Measurements from ENCODE around the gene KRT8.

KRT8 gene

DNA sequence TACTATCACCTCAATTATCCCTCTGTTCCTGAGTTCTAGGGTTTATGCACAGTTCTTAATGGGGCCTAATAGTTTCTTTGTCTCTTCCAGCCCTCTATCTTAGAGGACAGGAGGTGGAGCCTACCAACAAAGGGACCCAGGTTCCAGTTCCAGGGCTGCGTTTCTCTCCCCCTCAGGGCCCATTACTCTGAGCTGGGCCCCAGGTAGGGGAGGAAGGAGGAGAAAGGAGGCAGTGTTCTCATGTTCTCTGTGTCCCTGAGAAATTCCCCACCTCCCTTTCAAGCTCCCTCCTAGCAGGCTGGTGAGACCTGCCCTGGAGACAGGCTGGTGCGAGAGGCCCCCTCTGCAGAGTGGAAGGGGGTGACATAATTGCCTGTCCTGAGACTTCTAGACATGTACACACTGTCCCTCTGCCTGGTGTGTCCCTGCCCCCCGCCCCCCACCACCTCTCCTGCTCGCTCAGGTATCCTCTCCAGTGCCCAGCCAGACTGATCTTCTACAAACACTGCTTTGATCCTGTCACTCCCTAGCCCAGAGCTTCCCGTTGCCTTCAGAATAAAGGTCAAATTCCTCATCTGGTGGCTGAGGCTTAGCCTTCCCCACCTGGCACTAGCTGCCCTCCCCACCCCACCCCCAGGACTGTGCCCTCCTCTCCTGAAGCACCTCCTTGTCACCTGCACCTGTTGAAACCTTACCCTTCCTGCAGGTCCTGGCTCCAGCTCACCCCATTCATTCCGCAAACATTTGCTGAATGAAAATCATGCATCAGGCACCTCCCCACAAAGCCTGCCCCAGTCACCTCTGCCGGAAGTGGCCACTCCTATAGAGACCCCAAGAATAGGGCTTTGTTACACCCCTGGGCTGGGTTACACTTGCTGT, 21.1 kb upstream of the KRT8 start:
- no peak for DNase-seq (ENCODE audit: low read depth)

DNA sequence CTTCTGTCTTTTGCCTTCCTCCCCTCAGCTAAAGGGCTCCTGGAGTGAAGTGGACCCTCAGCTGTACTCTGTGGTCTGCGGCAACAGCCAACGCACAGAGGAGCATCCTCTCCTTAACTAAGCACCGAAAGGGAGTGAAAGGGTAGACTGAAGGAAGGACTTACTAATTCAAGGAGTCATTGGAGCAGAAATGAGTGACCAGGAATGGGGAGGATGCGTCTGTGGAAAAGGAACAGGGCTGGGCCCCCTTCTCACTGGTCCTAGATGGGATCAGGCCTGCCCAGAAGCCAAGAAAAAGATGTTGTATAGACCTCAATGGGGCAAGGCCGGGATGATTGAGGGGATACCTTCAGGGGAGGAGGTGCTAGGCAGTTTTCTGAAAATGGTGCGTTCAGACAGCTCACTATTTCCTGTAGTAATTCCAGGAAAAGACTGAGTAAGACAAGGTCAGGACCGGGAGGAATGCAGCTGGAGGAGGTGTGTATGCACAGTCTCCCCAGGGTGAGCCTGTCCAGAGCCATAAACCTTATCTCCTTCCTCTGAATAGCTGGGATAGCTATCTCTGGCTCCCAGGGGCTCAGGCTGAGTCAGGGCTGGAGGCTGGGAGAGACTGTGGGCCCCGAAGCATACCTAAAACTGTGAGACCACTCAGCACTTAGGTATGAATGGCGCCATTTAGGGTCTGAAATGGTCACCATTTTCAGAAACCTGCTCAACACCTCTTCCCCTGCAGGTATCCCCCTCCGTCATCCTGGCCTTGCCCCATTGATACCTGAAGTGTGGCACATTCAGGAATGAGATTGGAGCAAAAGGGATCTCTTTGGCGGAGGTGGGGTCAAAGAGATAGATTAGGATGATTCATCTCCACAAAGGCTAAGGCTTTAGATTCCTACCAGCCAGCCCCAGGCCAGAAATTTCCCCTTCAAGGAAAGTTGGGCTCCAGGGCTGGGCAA, 20.2 kb upstream of the KRT8 start:
- DNase-seq (ENCODE audit: low read depth), result peak; percentile 62

DNA sequence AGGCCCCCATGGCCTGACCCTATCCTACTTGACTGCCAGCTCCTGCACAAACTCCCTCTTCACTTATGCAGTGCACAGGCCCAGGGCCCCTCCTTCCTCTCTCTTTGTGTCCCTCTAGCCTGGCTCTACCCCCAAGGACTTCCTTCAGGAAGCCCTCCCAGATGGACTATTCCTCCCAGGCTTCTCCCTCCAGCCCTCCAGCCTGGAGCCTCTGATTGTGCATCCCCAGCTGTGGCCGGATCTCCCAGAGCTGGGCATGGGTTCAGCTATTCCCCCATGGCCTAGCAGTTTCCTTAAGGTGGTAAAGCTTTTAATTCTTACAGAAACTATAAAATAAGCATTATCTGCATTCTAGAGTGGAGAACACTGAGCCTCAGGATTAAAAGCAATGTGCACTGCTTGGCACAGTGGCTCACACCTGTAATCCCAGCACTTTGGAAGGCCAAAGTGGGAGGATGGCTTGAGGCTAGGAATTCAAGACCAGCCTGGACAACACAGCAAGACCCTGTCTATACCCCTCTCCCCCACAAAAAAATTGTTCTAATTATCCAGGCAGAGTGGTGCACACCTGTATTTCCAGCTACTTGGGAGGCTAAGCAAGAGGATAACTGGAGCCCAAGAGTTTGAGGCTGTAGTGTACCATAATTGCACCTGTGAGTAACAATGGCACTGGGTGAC, 16.8 kb upstream of the KRT8 start:
- DNase-seq (ENCODE audit: low read depth), result no peak

GRCh38 chr12:52920937-52921336, 16.1 kb upstream of the KRT8 start:
- DNase-seq (ENCODE audit: low read depth), result peak; percentile 37

DNA sequence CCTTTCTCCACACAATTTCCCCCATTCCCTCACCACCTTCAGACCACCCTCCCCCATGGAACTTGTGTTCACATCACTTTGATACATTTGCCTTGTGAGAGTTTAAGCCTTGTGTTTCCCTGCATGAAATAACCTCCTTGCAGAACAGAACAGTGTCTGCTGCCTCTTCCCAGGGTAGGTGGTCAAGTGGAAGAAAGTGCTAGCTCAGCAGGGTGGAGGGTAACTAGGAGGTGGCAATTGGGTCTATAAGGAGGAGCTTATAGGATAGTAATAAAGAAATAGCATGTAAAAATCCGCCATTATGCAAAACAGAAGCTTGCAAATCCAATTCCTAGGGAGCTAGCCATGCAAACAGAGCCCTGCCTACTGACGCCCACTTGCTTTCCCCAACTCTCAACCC, 13.9 kb upstream of the KRT8 start:
- DNase-seq (ENCODE audit: low read depth), result no peak

- DNase-seq (ENCODE audit: low read depth), result no peak
Measured at GRCh38 chr12:52918351-52918750, 13.5 kb upstream of the KRT8 start.

DNA sequence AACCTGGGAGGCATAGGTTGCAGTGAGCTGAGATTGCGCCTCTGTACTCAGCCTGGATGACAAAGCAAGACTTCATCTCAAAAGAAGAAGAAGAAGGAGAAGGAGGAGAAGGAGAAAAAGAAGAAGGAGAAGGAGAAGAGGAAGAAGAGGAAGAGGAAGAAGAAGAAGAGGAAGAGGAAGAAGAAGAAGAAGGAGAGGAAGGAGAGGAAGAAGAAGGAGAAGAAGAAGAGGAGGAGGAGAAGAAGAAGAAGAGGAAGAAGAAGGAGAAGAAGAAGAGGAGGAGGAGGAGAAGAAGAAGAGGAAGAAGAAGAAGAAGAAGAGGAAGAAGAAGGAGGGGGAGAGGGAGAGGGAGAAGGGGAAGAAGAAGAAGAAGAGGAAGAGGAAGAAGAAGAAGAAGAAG, 12.9 kb upstream of the KRT8 start:
- DNase-seq (ENCODE audit: low read depth), result no peak

DNA sequence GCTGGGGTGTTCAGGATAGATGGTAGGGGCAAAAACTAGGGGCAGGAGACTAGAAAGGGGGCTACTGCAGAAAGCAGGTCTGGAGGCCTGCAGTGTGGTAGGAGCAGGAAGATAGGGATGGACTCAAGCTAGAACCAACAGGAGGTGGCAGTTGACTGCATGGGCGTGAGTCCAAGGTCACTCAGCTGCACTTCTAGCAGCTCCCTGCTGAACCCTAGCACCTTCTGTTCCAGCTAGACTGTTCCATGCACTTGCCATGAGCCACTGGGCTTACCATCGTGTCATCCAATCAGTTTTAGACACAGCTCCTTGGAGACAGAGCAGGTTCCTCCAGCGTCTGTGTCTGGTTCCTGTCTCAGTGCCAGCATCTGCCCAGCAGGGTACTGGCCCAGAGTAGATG, 11.3 kb upstream of the KRT8 start:
- no peak for DNase-seq (ENCODE audit: low read depth)

DNA sequence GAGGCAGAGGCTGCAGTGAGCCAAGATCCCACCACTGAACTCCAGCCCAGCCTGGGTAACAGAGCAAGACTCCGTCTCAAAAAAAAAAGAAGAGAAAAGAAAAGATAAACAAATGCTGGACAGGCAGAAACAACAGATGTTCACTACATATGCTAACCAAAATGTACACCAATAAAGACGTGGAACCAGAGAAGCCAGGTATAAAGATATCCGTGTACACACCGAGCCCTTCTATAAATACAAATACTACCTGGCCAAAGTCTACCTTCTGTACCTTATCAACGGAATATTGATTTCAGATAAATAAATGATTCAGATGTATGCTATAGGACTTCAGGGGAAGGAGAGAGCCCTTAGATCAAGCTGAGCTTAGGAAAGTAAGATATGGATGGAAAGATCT, 10.8 kb upstream of the KRT8 start:
- no peak for DNase-seq (ENCODE audit: low read depth)

- DNase-seq (ENCODE audit: low read depth), result no peak
Measured at GRCh38 chr12:52914576-52915121, 9.8 kb upstream of the KRT8 start.

DNA sequence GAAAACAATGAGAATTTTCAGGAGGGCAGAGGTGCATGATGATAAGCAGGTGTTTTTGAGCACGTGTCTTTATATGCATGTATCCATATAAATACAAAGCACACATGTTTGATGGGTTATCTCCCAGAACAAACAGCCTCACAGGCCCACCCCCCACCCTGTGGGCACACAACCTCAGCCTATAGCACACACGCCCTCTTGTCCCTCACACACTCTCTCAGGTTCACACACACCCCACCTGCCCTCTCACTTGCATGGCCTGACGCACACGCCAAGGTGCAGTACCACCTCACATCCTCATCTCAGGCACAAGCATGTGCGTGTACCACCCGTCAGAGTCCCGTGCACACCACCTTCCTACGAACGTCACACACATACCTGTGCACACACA, 8.6 kb upstream of the KRT8 start:
- DNase-seq (ENCODE audit: low read depth), result no peak

DNA sequence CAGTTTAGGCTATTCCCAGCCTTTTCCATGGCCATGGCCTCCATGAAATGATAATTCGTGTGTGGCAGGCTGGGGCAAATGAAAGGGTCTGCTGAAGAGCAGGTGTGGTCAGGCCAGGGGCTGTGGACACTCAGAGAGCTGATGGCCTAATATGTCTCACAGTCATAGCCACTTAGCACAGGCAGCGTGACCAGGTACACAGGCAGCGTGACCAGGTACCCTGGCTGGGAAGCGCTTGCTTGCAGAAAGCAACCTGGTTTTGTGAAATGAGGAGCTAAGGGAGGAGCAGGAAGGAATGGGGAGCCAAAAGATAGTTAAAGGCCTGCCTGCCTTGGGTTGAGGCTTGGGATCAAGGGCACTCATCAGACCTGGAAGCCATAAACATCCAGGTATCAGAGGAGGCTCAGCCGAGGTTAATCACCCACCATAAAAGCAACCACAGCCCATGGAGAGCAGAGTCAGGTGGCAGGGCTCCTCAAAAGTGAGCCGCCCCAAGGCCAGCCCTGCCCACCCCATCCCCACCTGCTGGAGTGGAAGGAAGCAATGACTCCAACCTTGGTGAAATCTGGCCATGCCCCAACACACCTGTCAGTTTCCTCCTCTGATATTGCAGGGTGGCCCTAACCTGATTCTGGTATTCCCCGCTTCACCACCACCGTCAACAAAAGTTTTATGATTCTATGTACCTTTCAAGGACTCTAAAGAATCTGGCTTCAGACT, 8.0 kb upstream of the KRT8 start:
- no peak for DNase-seq (ENCODE audit: low read depth)

- DNase-seq (ENCODE audit: low read depth), result no peak
Measured at GRCh38 chr12:52910248-52910883, 5.5 kb upstream of the KRT8 start.

GRCh38 chr12:52909796-52910195, 4.9 kb upstream of the KRT8 start:
- DNase-seq (ENCODE audit: low read depth), result no peak

DNA sequence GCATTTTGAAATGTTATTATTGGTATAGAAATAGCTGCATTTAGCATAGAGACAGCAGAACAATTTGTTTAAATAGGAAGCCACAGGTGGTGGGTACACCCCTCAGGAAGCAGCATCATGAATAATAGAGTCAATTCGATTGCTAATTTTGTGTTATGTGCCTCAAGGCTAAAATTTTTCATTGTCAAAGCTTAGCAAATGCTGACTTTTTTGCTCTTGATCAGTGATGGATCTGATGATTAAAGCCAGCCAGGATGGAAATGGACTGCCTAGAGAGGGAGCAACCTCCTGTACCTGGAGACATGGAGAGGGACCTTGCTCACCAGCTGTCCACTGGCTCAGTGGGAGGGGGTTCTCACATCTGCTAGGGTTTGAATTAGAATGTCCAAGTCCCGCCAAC, 4.5 kb upstream of the KRT8 start:
- no peak for DNase-seq (ENCODE audit: low read depth)

DNA sequence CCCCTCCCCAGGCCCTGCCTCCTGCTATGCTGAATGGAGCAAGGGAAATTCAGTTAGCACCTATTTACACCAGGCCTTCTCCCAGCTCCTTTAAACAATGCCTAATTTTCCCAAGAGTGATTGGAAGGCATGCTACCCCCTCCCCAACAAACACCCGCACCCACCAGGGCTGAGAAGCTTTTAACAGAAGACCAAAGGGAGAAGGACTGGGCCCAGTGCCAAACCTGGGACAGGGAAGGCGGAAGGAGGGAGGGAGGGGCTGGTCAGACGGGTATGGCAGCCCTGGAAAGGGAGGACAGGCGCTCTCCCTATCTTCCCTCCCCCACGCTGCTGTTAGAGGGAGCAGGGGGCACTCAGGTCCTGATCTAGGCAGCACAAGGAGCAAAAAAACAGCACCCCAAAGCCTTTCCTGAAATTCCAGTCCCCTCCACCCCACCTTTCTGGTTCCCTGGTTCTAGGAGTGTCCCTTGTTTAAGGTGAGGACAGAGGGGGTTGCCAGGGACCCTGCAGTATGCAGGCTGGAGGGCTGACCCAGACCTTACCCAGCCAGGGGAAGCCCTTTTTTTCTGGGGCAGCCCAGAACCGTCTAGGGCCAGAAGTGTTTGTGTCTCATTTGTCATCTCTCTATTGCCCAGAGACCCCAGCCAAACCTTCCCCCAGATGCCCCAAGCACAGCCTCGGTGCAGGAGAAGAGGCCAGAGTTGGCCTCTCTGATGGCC, 2.4 kb upstream of the KRT8 start:
- no peak for DNase-seq (ENCODE audit: low read depth)

GRCh38 chr12:52906191-52906601, 1.3 kb upstream of the KRT8 start:
- no peak for DNase-seq (ENCODE audit: low read depth)

DNA sequence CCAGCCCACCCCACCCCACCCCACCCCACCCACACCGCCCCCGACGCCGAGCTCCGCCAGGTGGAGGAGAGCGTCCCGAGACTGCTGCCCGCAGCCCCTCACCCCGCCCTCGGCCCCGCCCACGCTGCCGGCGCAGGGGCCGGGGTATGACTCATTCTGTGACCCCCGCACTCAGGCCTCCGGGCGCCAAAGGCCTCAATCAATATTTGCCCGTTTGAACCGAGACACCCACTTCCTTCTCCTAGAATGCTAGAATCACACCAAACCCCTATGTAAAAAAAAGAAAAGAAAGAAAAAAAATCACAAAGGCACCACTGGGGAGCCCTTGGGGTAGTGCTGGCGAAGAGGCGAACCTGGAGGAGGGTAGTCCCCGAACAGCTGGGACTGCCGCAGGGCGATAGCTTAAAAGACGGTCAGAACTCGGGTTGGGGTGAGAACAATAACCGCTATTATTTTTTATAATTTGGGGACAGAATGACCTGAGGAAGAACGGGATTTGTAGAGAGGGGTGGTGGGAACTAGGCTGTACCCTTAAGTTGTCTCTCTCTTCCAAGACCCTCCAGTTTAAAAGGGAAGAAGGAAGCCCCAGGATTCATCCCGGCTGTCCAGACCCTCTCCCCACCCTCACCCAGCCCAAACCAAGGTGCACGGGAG, 894 bp downstream of the KRT8 start:
- no peak for DNase-seq (ENCODE audit: low read depth)

DNA sequence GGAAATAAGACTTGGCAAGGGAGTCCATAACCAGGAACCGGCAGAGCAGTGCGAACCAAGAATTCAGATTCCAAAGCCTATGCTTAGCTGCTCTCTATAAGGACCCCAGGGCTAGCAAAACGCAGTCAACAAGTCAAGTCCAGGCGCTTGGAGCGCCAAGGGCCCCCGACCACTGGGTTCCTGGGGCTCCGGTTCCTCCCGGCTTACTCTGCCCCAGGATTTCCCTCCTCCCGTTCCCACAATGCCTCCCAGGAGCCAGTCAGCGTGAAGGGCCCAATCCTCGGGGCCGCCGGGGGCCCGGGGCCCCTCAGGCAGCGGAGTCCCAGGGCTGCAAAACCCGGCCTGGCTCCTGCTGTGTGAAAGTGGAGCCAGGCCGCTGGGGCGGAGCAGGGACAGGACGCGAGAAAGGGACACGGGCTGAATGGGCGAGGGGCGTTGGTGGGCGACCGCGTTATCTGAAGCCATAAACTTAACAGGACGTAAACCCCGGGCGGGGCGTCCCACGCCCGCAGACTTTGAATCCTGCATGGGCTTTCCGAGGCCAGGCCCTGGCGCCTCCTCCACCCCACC, 1.5 kb downstream of the KRT8 start:
- DNase-seq (ENCODE audit: low read depth), result no peak
